Fibroblast of lung (primary cell): ENCODE results near the gene PSMB5. TPM values are rescaled to one million over a fixed set of nuclear protein-coding genes. Genes with fewer than 3 reads are reported as not detected.
A peak's percentile ranks its signal among the peaks of the same experiment; 100 is the strongest.

Experiments used
- DNase-seq, 2 donors: peaks; one replicate each; pipeline versions ENCODE4 v3.0.0 to v3.0.0-alpha.2; 2010; ENCODE audit warnings: low read depth in 2 of 2
- H2AFZ ChIP-seq: 2 replicates; pipeline ENCODE4 v1.5.1; 2012; ENCODE audit warnings: low read length, control low read depth, inconsistent platforms
- H3K27ac ChIP-seq: 2 replicates; pipeline ENCODE4 v1.5.1; 2011; ENCODE audit warnings: low read length, control low read depth; ENCODE audit not compliant: insufficient read depth
- H3K27me3 ChIP-seq: 2 replicates; pipeline ENCODE4 v1.5.1; 2011; ENCODE audit warnings: mild to moderate bottlenecking, low read length; ENCODE audit not compliant: control insufficient read depth, insufficient read depth
- H3K36me3 ChIP-seq: 2 replicates; pipeline ENCODE4 v1.5.1; 2011; ENCODE audit warnings: low read length; ENCODE audit not compliant: control insufficient read depth, insufficient read depth
- H3K4me1 ChIP-seq: 2 replicates; pipeline ENCODE4 v1.5.1; 2011; ENCODE audit warnings: low read length; ENCODE audit not compliant: control insufficient read depth, insufficient read depth; ENCODE audit errors: extremely low read depth
- H3K4me2 ChIP-seq: 2 replicates; pipeline ENCODE4 v1.5.1; 2011; ENCODE audit warnings: low read length, control low read depth; ENCODE audit not compliant: insufficient read depth; ENCODE audit errors: extremely low read depth
- H3K4me3 ChIP-seq, 4 experiments: fragments of 200-600 bp in 1 of 4; sonication (generic) in 1 of 4; replicated peaks in 1 of 4; 2 replicates each; pipeline ENCODE4 v1.5.1; 2011 to 2016; ENCODE audit warnings: low read length in 4 of 4, low read depth in 3 of 4, mild to moderate bottlenecking in 3 of 4, control low read depth in 2 of 4, inconsistent platforms in 1 of 4, mixed read lengths in 1 of 4; ENCODE audit not compliant: insufficient read depth in 1 of 4; ENCODE audit errors: control extremely low read depth in 1 of 4
- H3K79me2 ChIP-seq: 2 replicates; pipeline ENCODE4 v1.5.1; 2012; ENCODE audit warnings: mild to moderate bottlenecking, low read length, inconsistent platforms; ENCODE audit not compliant: control insufficient read depth, insufficient read depth
- H3K9ac ChIP-seq: 2 replicates; pipeline ENCODE4 v1.5.1; 2011; ENCODE audit warnings: mild to moderate bottlenecking, low read length, control low read depth; ENCODE audit not compliant: insufficient read depth
- H3K9me3 ChIP-seq: 2 replicates; pipeline ENCODE4 v1.5.1; 2012; ENCODE audit warnings: low read depth, low read length; ENCODE audit not compliant: control insufficient read depth, insufficient read depth
- H4K20me1 ChIP-seq: 2 replicates; pipeline ENCODE4 v1.5.1; 2011; ENCODE audit warnings: low read length; ENCODE audit not compliant: control insufficient read depth, insufficient read depth; ENCODE audit errors: extremely low read depth
- EZH2 ChIP-seq: IDR thresholded peaks from 2 replicates; pipeline ENCODE4 v1.5.1; 2012; ENCODE audit warnings: low read length, control low read depth, mild to moderate bottlenecking; ENCODE audit errors: missing control alignments
- polyA plus RNA-seq, 2 donors: library from polyadenylated mRNA; depleted of rRNA in 1 of 2; stranded (reverse) in 1 of 2; unstranded in 1 of 2; fragments of >200 nt; gene quantifications; 2 replicates each; pipeline ENCODE4 v1.2.1, GENCODE V29; 2011 to 2012; ENCODE audit warnings: missing spikeins in 1 of 2
- total RNA-seq: library from RNA; depleted of rRNA; stranded (reverse); fragments of >200 nt; gene quantifications from 2 replicates; pipeline ENCODE4 v1.2.1, GENCODE V29; 2014
- TF ChIP-seq, protein P1 (sequence below), 2 donors: IDR thresholded peaks in 1 of 2; conservative IDR thresholded peaks in 1 of 2; 1 replicate in 1 of 2; 2 replicates in 1 of 2; pipeline ENCODE4 v1.5.1; 2011 to 2012; ENCODE audit warnings: low read length in 2 of 2, control low read depth in 1 of 2, inconsistent platforms in 1 of 2, low read depth in 1 of 2, mild to moderate bottlenecking in 1 of 2

Gene PSMB5
- total and polyA plus RNA-seq, 2 donors (not counting 1 experiment from before 2014, with no cell fraction given) = 166 to 237 TPM

DNA sequence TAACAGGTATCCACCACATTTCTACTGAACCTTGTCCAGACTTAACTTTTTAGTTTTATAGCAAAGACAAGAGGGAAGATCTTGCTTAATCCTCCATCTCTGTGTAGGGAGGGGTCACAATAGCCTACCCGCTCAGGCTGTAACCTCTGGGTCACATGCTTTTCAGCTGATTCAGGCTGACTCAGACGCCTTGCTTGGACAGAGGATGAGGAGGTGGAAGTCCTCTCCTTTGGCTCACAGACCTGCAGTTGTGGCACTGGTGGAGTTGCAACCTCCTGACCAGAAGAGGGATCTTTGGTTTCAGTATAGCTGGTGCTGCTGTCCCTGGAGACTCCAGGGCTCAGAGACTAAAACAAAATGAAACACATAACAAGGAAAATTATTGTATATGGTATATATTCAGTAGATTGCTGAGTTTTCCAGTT is 44.0 kb upstream of the PSMB5 start:
- no peak for TF ChIP-seq EZH2
- TF ChIP-seq, protein P1, sequence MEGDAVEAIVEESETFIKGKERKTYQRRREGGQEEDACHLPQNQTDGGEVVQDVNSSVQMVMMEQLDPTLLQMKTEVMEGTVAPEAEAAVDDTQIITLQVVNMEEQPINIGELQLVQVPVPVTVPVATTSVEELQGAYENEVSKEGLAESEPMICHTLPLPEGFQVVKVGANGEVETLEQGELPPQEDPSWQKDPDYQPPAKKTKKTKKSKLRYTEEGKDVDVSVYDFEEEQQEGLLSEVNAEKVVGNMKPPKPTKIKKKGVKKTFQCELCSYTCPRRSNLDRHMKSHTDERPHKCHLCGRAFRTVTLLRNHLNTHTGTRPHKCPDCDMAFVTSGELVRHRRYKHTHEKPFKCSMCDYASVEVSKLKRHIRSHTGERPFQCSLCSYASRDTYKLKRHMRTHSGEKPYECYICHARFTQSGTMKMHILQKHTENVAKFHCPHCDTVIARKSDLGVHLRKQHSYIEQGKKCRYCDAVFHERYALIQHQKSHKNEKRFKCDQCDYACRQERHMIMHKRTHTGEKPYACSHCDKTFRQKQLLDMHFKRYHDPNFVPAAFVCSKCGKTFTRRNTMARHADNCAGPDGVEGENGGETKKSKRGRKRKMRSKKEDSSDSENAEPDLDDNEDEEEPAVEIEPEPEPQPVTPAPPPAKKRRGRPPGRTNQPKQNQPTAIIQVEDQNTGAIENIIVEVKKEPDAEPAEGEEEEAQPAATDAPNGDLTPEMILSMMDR (conservative IDR thresholded peaks at IDR 0.05 in 1 of 2, IDR thresholded peaks at IDR 0.05 in 1 of 2; ENCODE audit: low read depth in 1 of 2, low read length in 2 of 2) = no peak
- H3K9ac ChIP-seq = no peak overlapping the region
- peaks cover 22% of the 10 kb centered on the region for H3K36me3 ChIP-seq
- H3K4me2 ChIP-seq = peak overlapping the region; percentile 69
- H3K4me1 ChIP-seq = peaks cover 28% of the 10 kb centered on the region
- H3K9me3 ChIP-seq = no peaks in the 10 kb centered on the region
- H3K27ac ChIP-seq = peak overlapping the region; percentile 87
- peak overlapping the region in 2 of 4 experiments; percentile 5 to 21 for H3K4me3 ChIP-seq
- H2AFZ ChIP-seq = no peak overlapping the region
- DNase-seq = peak; percentile 94 to 97
- H4K20me1 ChIP-seq = no peaks in the 10 kb centered on the region
- no peaks in the 10 kb centered on the region for H3K27me3 ChIP-seq
- peaks cover 8% of the 10 kb centered on the region for H3K79me2 ChIP-seq

DNA sequence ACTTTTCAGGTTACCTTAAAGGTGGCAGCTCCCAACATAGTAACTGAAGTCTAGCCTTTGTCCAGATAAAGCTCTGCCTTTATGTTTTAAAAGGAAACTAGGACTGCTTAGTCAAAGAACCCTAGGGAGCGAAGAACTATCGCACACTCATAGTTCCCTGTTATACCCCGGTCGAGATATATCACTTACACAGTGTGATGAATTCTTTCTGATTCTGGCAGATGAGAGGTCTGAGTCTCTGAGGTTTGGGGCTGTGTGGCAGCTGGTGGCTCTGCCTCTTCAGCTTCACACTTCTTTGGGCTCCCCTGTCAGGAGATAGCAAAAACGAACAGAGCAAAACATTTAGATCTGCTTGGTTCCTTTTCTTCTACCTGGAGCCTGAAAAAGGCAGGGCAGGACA is 43.3 kb upstream of the PSMB5 start:
- Histone ChIP-seq H3K4me3 (no peak overlapping the region), H3K9ac (no peak overlapping the region), H4K20me1 (no peaks in the 10 kb centered on the region), H3K27ac (peak overlapping the region; percentile 87), H3K27me3 (no peaks in the 10 kb centered on the region), H2AFZ (no peak overlapping the region), H3K4me2 (peak overlapping the region; percentile 33), H3K9me3 (no peaks in the 10 kb centered on the region), H3K79me2 (peaks cover 6% of the 10 kb centered on the region), H3K36me3 (peaks cover 23% of the 10 kb centered on the region), H3K4me1 (peaks cover 28% of the 10 kb centered on the region)
- TF ChIP-seq EZH2 = no peak
- TF ChIP-seq, protein P1 (conservative IDR thresholded peaks at IDR 0.05 in 1 of 2, IDR thresholded peaks at IDR 0.05 in 1 of 2; ENCODE audit: low read depth in 1 of 2, low read length in 2 of 2) = no peak
- no peak for DNase-seq

DNA sequence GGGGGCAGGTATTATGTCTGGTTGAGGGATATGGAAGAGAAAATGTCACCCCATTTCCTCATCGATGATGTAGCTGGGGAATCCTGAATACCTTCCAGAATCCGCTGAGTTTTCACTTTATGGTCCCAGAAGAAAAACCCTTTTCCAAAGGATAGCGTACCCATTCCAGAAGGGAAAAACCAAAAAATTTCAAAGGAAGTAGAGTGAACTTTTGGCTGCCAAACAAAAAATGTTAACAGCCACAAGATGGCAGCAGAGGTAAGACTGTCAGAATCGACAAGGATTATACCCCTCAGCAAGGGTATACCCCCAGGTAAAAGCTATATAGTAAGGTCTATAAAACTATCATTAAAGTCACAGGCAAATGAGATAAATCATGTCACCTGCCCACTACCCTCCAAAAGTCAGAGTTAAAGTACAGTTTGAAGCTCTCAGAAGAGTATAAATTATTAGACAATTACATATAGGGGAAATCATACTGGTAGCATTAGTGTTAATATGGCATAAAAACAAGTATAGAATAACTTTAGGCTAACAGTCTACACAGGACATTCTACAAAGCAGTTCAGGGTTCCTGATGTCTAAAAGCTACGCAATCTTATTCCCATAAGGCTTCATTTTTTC is 42.2 kb upstream of the PSMB5 start:
- Histone ChIP-seq H3K4me1 (peaks cover 37% of the 10 kb centered on the region), H2AFZ (no peak overlapping the region), H3K79me2 (peaks cover 6% of the 10 kb centered on the region), H3K4me3 (no peak overlapping the region), H3K36me3 (peaks cover 23% of the 10 kb centered on the region), H4K20me1 (no peaks in the 10 kb centered on the region), H3K9me3 (no peaks in the 10 kb centered on the region), H3K27me3 (no peaks in the 10 kb centered on the region), H3K4me2 (no peak overlapping the region), H3K9ac (no peak overlapping the region), H3K27ac (no peak overlapping the region)
- TF ChIP-seq, protein P1 (conservative IDR thresholded peaks at IDR 0.05 in 1 of 2, IDR thresholded peaks at IDR 0.05 in 1 of 2; ENCODE audit: low read depth in 1 of 2, low read length in 2 of 2) = peak; percentile 64 to 70
- TF ChIP-seq EZH2 = no peak
- peak in 1 of 2 donors; percentile 58 for DNase-seq
